Subcutaneous adipose tissue (tissue), 4 donors: ENCODE data around the gene CD164. TPM values are rescaled to one million over a fixed set of nuclear protein-coding genes. Genes with fewer than 3 reads are reported as not detected.

Experiments used
- total RNA-seq, 4 donors: library from RNA; depleted of rRNA; stranded (reverse); fragments of >200 nt; gene quantifications; one replicate each; pipeline ENCODE4 v1.1.0, GENCODE V29; 2016
- TF ChIP-seq, protein P1 (sequence below): fragments of 450-650 bp; IDR thresholded peaks from one replicate; pipeline ENCODE4 v1.5.1; 2016; ENCODE audit warnings: low read depth, mild to moderate bottlenecking, control low read depth, antibody characterized with exemption, moderate library complexity

CD164 gene
- total RNA-seq, 4 donors from 2014 or later, result 177 to 516 (median 317) TPM

DNA sequence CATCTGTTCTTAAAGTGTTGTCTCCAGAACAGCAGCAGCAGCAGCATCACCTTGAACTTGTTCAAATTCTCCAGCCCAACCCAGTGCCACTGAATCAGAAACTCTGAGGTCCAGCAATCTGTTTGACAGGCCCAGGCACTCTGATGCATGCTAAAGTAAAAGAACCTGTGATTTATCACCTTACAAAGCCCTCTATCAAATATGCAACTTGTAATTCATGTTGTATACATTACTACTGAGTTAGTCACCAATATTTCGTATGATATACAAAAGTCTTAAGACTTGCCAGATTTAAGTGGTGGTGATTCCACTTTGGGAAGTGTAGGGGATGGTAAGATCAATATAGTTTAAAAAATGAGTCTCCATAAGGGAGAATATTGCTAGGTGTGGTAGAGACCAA, 6.0 kb upstream of the CD164 start:
- TF ChIP-seq, protein P1, sequence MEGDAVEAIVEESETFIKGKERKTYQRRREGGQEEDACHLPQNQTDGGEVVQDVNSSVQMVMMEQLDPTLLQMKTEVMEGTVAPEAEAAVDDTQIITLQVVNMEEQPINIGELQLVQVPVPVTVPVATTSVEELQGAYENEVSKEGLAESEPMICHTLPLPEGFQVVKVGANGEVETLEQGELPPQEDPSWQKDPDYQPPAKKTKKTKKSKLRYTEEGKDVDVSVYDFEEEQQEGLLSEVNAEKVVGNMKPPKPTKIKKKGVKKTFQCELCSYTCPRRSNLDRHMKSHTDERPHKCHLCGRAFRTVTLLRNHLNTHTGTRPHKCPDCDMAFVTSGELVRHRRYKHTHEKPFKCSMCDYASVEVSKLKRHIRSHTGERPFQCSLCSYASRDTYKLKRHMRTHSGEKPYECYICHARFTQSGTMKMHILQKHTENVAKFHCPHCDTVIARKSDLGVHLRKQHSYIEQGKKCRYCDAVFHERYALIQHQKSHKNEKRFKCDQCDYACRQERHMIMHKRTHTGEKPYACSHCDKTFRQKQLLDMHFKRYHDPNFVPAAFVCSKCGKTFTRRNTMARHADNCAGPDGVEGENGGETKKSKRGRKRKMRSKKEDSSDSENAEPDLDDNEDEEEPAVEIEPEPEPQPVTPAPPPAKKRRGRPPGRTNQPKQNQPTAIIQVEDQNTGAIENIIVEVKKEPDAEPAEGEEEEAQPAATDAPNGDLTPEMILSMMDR, result no peak

DNA sequence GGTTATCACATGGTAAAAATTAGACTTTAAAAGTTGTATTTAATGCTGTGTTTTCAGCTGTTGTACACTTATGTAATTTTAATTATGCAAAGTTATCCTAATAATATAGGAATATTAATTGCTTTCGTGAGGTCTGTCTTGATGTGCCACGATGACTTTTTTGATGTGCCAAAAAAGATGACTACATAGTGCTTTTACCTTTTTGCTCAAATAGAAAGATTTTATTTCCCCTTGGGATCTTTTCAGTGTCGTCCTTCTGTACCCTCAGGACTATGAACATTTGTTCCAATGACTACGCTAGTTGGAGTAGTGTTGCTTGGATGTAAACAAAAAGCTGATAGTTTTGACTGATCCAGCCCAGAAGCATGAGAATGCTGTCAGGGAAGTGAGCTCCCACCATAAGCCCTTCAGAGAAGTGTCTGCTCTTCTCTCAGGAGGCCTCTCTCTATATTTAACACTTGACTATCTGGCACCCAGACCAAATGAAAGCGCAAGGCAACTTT, 1.2 kb upstream of the CD164 start:
- TF ChIP-seq, protein P1, result no peak

DNA sequence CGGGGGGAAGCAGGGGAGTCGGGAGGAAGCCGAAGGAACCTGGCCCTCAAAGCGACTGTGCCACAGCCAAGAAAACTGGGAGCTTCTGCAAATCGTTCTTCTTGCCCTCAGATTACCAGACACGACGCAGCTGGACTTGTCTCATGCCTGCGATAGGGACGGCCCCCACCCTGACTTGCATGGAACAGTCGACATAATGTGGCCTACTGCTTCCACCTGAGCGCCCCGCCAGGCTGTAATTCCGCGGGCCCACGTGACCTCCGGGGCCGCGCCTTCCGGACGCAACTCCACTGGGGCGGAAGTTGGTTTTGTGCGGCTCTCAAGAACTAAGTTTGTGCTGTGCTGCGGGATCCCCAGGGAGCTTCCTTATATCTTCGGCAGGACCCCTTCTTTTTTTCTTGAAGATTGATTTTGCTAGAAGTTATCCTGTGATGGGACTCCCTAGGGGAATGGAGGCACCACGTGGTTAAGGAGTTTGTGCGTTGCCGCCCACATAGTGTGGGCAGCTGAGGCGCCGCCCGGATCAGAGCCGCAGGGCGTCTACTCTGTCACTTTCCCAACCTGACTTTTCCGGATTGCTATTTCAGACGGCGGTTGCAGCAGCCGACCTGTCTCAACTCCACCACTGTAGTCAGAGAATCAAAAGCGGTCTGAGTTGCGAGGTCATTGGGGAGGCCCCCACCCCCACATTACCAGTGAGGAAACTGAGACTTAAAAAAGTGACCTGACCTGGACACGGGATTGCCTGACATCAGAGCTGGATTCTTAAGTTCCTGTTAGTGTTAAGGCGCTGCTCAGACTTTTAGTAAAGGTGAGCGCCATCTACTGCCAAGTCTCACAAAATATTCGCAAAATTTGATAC, 540 bp upstream of the CD164 start:
- TF ChIP-seq, protein P1, result no peak

DNA sequence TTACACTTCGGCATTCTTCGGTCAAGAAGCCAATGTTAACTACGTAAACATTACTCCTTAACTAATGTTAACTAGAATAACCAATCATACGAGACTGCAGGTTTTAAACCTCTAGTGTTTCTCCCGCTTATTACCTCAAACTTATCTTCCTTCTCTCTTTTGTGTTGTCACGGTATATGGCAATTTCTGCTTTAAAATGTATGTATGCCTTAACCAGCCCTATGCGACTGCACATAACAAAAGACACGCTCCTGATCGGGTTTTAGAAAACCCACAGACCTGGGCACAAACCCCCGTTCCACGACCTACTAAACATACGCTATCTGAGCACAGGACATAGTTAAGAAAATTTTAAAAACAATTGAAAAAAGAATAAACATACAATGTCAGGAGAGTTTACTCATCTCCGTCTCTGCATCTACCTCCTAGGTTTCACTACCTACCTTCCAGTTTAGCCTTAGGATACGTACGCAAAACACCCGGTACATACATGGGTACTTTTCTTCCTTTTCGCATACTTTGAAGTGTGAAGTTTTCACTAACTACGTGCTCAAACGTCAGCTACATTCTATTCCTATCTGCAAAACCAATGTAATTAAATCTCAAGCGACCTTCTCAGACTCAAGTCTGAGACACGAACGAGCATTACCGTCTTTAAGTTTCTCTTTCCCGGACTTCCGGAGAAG, 1.1 kb downstream of the CD164 start:
- TF ChIP-seq, protein P1, result no peak

DNA sequence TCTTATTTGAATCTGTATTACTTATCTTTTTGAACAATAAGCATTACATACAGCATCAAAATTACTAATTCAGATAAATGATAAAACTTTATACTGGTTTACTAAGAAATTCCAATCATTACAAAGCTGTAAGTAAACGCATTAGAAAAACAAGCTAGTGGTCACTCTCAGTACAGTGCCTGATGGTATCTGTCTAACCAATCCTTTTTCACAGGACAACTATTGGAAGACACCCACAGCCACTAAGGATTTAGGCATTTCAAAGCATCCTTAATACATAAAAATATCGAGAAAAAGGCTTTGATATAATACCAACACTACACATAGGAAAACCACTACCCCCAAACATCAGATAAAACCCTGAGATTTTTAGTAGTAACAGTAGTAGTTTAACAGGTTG, 2.6 kb downstream of the CD164 start:
- TF ChIP-seq, protein P1, result no peak

DNA sequence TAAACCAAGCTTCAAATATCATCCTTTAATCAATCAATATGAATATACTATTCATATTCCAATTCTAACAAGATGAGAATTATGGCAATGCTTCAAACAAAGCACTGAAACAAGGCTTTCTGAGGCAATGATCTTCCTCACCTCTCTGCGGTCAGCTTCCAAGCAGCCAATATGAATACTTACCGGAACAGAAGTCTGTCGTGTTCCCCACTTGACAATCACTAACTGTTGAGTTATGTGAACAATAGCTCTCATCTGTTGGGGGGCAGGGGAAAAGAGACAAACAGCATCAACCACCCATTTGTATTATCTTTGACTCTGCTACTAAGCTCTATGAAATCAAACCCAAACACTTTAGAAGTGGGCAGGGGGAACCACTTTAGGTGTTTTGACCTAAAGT, 4.5 kb downstream of the CD164 start:
- TF ChIP-seq, protein P1, result no peak

DNA sequence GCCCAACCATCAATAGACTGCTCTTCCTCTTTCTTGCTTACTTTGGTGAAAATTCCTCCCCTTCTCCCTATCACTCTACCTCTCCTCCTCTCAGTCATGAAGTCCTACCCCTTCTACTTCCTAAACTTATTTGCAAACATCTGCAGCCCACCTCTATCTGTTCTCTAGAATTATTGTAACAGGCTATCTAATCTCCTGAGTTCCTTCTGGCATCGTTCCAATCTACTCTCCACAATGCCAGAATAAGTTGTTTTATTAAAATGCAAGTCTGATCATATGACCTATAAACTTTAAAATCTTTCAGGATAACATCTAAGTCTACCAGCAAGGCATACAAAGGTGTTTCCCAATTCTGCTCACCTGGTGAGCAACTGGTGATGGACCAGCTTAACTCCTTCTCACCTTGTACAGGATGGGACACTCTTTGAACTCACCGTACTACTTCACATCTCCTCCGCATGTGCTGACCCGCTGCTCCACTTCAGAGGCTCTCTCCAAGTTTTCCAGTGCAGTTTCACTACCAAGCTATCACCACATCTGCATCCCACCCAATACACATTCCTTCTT, 7.9 kb downstream of the CD164 start:
- TF ChIP-seq, protein P1, result no peak
